ENCODE results near the gene MBD3L2B. TPM values are rescaled to one million over a fixed set of nuclear protein-coding genes. Genes with fewer than 3 reads are reported as not detected.

Gene MBD3L2B
- polyA plus RNA-seq, 1 of the 3 experiments (the other 2 are of a cell fraction): not detected

GRCh38 chr19:6970021-6970420 is 51.2 kb downstream of the MBD3L2B start (continued):
- TF ChIP-seq POLR2AphosphoS5 (IDR thresholded peaks at IDR 0.05; ENCODE audit: low read depth, low read length) (no peak), RFX5 (IDR thresholded peaks at IDR 0.05; ENCODE audit: low read length) (no peak), TAF1 (IDR thresholded peaks at IDR 0.05; ENCODE audit: borderline replicate concordance, low read depth, low read length) (no peak)

DNA sequence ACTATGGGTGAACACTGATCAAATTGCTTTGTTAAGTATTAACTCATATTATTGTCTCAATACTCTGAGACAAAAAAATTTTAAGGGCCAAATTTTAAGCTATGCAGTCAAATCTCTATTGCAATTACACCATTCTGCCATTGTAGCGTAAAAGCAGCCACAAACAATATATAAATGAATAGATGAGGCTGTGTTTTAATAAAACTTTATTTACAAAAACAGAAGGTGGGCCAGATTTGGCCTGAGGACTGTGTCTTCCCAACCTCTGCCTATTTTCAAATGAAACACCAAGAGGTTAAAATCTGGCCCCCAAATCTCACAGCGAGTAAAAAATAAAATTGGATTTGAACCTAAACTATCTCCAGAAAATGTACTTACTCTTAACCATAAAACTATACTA is 51.7 kb downstream of the MBD3L2B start:
- 4% methylated on average over 2 of the region's 2 CpGs for WGBS (ENCODE audit: low lambda C conversion rate)
- POLR2A ChIA-PET: no interaction called here
- Histone ChIP-seq H4K20me1 (ENCODE audit: insufficient read depth) (no peaks in the 10 kb centered on the region), H3K4me2 (no peak overlapping the region), H2AFZ (ENCODE audit: low read depth) (no peak overlapping the region), H3K27ac (ENCODE audit: low read depth in 2 of 2, low read length in 1 of 2) (no peak overlapping the region), H3K4me1 (ENCODE audit: control insufficient read depth in 1 of 2, insufficient read depth in 2 of 2, low read depth in 1 of 2, low read length in 1 of 2) (no peaks in the 10 kb centered on the region), H3K4me3 (ENCODE audit: low read depth in 2 of 2, low read length in 1 of 2) (no peak overlapping the region), H3K27me3 (ENCODE audit: insufficient read depth) (peaks cover 14% of the 10 kb centered on the region), H3K9me2 (no peaks in the 10 kb centered on the region), H3K9me3 (no peaks in the 10 kb centered on the region), H3K9ac (no peak overlapping the region), H3K36me3 (replicated peaks in 1 of 2; ENCODE audit: control insufficient read depth in 1 of 2, insufficient read depth in 2 of 2, low read length in 1 of 2) (no peaks in the 10 kb centered on the region), H3F3A (replicated peaks; ENCODE audit: insufficient read depth) (no peaks in the 10 kb centered on the region), H3K79me2 (ENCODE audit: insufficient read depth) (no peaks in the 10 kb centered on the region)
- no peak for DNase-seq
- CTCF ChIA-PET: no interaction called here
- TF ChIP-seq PBX3 (IDR thresholded peaks at IDR 0.05) (no peak), USF1 (IDR thresholded peaks at IDR 0.05; ENCODE audit: borderline replicate concordance, low read depth) (no peak), USF2 (IDR thresholded peaks at IDR 0.05; ENCODE audit: borderline replicate concordance, low read depth, low read length) (no peak), FOSL2 (IDR thresholded peaks at IDR 0.05; ENCODE audit: borderline replicate concordance, low read depth) (no peak), POLR2AphosphoS5 (IDR thresholded peaks at IDR 0.05; ENCODE audit: low read depth, low read length) (no peak)

Other genes starting within 250 kb of the MBD3L2B start
- gene VAV1, start 248.7 kb downstream of the MBD3L2B start, polyA plus RNA-seq (2012; rRNA removed): 0.02 TPM in 1 of 2 replicates, not detected in the other
- gene ADGRE1, start 133.9 kb downstream of the MBD3L2B start, polyA plus RNA-seq (2012; rRNA removed): 8.9 and 11.2 TPM in 2 replicates
- not detected in 2 replicates for gene MBD3L5, start 9.1 kb upstream of the MBD3L2B start, polyA plus RNA-seq (2012; rRNA removed)
- not detected in 2 replicates for gene MBD3L4, start 18.7 kb upstream of the MBD3L2B start, polyA plus RNA-seq (2012; rRNA removed)
- gene MBD3L2, start 27.9 kb upstream of the MBD3L2B start, polyA plus RNA-seq (2012; rRNA removed): 0.10 and 0.12 TPM in 2 replicates
- gene MBD3L3, start 37.2 kb upstream of the MBD3L2B start, polyA plus RNA-seq (2012; rRNA removed): 0.07 TPM in 1 of 2 replicates, not detected in the other
- 2.3 and 2.8 TPM in 2 replicates for gene ZNF557, start 48.3 kb upstream of the MBD3L2B start, polyA plus RNA-seq (2012; rRNA removed)

All from SK-N-SH (cell line).